ENCODE data around the gene LARP1.

- TF ChIP-seq POLR2A (IDR thresholded peaks at IDR 0.05) = no peak
- TF ChIP-seq, protein P1, sequence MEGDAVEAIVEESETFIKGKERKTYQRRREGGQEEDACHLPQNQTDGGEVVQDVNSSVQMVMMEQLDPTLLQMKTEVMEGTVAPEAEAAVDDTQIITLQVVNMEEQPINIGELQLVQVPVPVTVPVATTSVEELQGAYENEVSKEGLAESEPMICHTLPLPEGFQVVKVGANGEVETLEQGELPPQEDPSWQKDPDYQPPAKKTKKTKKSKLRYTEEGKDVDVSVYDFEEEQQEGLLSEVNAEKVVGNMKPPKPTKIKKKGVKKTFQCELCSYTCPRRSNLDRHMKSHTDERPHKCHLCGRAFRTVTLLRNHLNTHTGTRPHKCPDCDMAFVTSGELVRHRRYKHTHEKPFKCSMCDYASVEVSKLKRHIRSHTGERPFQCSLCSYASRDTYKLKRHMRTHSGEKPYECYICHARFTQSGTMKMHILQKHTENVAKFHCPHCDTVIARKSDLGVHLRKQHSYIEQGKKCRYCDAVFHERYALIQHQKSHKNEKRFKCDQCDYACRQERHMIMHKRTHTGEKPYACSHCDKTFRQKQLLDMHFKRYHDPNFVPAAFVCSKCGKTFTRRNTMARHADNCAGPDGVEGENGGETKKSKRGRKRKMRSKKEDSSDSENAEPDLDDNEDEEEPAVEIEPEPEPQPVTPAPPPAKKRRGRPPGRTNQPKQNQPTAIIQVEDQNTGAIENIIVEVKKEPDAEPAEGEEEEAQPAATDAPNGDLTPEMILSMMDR (IDR thresholded peaks at IDR 0.05) = no peak
These were observed 5.7 kb upstream of the LARP1 start for GRCh38 chr5:154749491-154749890.
